OCI-LY1 (cell line): ENCODE measurements around the gene KDM7A.

Experiments used
- CTCF ChIP-seq: fragments of 200-600 bp; sonication (generic), shearing (Covaris generic); IDR thresholded peaks from 2 replicates; pipeline ENCODE4 v1.5.1; 2017; ENCODE audit warnings: mild to moderate bottlenecking, antibody characterized with exemption, low read length, moderate library complexity, mixed read lengths
- EZH2 ChIP-seq: fragments of 200-600 bp; sonication (generic), shearing (Covaris generic); IDR thresholded peaks from 2 replicates; pipeline ENCODE4 v1.8.0; 2017; ENCODE audit warnings: borderline replicate concordance, mixed run types, mild to moderate bottlenecking, antibody characterized with exemption, low read length, moderate library complexity, mixed read lengths

- TF ChIP-seq CTCF (no peak), EZH2 (no peak)
These were observed 137.7 kb downstream of the KDM7A start for GRCh38 chr7:140039066-140039465.
